AG04449 (cell line): ENCODE data around the gene IFNA5.

Experiments used
- CTCF ChIA-PET: fragments of 350-600 bp; formaldehyde crosslinking; extraction: SDS; loops from one replicate; lab custom pipeline; 2021; ENCODE audit warnings: antibody characterized with exemption; lab: Yijun Ruan, JAX
- POLR2A ChIA-PET: fragments of 400-600, 350-600 bp; formaldehyde crosslinking; extraction: SDS; loops from one replicate; lab custom pipeline; 2020; ENCODE audit warnings: antibody characterized with exemption, inconsistent platforms; lab: Yijun Ruan, JAX
- DNase-seq: peaks from one replicate; pipeline ENCODE4 v3.0.0-alpha.2; 2010; ENCODE audit warnings: low read depth, low spot score
- H3K4me3 ChIP-seq: 2 replicates; pipeline ENCODE4 v1.5.1; 2011; ENCODE audit warnings: low read depth, mild to moderate bottlenecking, control low read depth, low read length
- TF ChIP-seq, protein P1 (sequence below): IDR thresholded peaks from one replicate; pipeline ENCODE4 v1.5.1; 2011; ENCODE audit warnings: mild to moderate bottlenecking, moderate library complexity, low read length, control low read depth, inconsistent platforms; ENCODE audit not compliant: insufficient read depth; ENCODE audit errors: missing control alignments

Gene IFNA5

DNA sequence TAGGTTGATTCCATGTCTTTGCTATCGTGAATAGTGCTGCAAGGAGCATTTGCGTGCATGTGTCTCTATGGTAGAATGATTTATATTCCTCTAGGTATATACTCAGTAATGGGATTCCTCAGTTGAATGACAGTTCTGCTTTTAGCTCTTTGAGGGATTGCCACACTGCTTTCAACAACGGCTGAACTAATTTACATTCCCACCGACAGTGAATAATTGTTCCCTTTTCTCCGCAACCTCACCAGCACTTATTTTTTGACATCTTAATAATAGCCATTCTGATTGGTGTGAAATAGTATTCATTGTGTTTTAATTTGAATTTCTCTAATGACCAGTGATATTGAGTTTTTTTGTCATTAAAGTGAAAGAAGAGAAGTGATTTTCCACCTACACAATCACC lies 18.5 kb downstream of the IFNA5 start:
- H3K4me3 ChIP-seq: no peak overlapping the region
- no peak for DNase-seq
- TF ChIP-seq, protein P1, sequence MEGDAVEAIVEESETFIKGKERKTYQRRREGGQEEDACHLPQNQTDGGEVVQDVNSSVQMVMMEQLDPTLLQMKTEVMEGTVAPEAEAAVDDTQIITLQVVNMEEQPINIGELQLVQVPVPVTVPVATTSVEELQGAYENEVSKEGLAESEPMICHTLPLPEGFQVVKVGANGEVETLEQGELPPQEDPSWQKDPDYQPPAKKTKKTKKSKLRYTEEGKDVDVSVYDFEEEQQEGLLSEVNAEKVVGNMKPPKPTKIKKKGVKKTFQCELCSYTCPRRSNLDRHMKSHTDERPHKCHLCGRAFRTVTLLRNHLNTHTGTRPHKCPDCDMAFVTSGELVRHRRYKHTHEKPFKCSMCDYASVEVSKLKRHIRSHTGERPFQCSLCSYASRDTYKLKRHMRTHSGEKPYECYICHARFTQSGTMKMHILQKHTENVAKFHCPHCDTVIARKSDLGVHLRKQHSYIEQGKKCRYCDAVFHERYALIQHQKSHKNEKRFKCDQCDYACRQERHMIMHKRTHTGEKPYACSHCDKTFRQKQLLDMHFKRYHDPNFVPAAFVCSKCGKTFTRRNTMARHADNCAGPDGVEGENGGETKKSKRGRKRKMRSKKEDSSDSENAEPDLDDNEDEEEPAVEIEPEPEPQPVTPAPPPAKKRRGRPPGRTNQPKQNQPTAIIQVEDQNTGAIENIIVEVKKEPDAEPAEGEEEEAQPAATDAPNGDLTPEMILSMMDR: no peak
- ChIA-PET POLR2A (no interaction called here), CTCF (no interaction called here)

GRCh38 chr9:21286099-21286498 lies 19.0 kb downstream of the IFNA5 start:
- CTCF ChIA-PET: no interaction called here
- TF ChIP-seq, protein P1: no peak
- POLR2A ChIA-PET: no interaction called here
- no peak for DNase-seq
- H3K4me3 ChIP-seq: no peak overlapping the region

- TF ChIP-seq, protein P1: no peak
- no peak for DNase-seq
- H3K4me3 ChIP-seq: no peak overlapping the region
- ChIA-PET POLR2A (no interaction called here), CTCF (no interaction called here)
These were observed 23.8 kb downstream of the IFNA5 start for GRCh38 chr9:21281275-21281674.

DNA sequence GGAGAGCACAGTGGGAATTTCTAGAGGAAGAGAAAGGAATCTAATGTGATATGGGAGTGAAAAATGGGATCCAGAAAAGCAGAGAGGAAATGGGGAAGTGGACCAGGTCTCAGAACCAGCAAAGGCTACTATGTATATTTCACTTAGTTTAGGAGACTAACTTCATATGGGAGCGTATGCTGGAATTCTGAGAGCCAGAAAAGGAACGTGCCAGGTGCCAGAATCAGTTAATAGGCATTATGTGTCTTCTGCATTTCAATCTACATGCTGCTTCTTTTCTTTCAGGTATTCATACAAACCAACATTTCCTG lies 36.8 kb downstream of the IFNA5 start:
- POLR2A ChIA-PET: no interaction called here
- DNase-seq: no peak
- no peak overlapping the region for H3K4me3 ChIP-seq
- CTCF ChIA-PET: no interaction called here
- TF ChIP-seq, protein P1: no peak

DNA sequence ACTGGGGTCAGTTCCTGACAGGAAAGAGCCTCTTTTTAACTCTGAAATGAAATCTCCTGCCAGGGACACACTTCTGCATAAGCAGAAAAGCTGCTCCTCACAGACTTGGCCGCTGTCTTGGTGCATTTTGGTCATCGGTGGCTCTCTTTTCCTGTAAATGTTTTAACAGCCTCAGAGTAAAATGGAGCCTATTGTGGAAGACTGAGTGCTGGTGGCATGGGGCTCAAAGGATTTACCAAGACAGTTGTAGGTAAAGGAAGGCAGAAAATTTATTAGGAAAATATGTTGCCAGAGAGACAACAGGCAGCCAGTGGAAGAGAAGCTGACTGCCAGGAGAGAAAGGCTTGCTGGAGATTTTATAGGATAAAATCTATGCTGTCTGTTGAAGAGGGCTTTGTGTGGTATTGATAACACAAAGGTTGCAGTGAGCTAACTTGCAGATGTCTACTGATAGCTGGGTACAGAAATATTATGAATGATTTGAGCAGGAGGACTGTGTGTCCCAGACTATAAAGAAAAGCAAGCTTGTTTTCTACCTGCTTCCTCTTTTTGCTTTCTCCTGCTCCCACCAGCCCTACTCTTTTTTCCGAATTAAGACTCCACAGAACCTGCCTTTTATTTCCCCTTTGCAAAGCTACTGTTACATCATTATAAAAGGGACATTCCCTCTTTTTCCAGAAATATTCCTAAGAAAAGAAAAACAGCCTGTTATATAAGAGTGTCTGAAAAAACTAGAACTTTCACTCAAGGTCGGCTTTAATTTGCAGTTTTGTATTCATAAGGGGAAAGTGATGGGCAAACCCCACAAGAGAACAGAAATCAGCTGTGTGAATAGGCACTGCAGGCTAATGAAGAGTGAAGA lies 37.4 kb downstream of the IFNA5 start:
- no peak for DNase-seq
- ChIA-PET CTCF (no interaction called here), POLR2A (no interaction called here)
- TF ChIP-seq, protein P1: no peak
- no peak overlapping the region for H3K4me3 ChIP-seq

- DNase-seq: no peak
- POLR2A ChIA-PET: no interaction called here
- CTCF ChIA-PET: no interaction called here
- H3K4me3 ChIP-seq: no peak overlapping the region
- TF ChIP-seq, protein P1: no peak
These were observed 38.2 kb downstream of the IFNA5 start for GRCh38 chr9:21266733-21267484.
